ENCODE measurements around the gene BANF2. TPM values are rescaled to one million over a fixed set of nuclear protein-coding genes. Genes with fewer than 3 reads are reported as not detected.

The BANF2 gene
- total and polyA plus RNA-seq, 10 of the 15 experiments (the other 5 are each of a cell fraction or from before 2014, with no cell fraction given) = not detected

DNA sequence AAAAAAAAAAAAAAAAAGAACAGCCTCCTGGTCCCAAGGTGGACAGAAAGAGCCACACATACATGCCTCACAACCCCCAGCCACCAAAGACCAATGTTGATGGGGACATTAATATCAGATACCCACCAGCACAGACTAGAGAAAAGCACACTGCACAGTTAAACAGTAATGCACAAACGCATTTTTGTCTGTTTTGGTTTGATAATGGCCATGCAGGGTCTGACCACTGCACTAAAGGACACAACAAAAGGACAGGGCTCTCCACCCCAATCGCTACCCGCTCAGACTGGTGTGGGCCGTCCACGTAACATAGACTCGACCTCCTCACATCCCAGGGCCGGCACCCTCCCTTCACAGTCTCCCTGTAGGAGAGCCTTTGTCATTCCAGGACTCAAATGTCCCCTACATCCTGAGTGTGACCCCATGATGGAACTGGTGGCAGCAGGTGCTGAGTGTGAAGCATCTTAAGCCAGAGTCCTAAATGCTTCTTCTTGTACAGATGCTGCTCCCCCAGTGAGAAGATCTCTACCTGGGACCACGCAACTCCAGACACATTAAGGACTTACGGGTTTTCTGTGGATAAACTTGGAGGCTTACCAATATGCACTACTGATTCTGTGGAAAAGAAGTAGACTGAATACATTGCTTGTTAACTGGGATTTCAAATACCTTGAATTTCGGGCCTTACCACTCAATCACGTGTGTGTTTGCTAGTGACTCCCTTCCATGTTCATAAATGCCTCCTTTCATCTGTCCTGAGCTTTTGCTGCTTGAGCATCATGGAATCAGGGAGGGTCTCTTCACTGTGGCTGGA, 45.7 kb upstream of the BANF2 start:
- Histone ChIP-seq H3K9ac (ENCODE audit: control insufficient read depth, insufficient read depth, low read length) (no peak overlapping the region), H3K4me3 (no peak overlapping the region), H3K4me2 (ENCODE audit: control insufficient read depth, insufficient read depth) (no peak overlapping the region), H3K4me1 (ENCODE audit: control insufficient read depth, insufficient read depth, low read length) (peaks cover 4% of the 10 kb centered on the region), H4K20me1 (ENCODE audit: control insufficient read depth, insufficient read depth) (no peaks in the 10 kb centered on the region), H3K27ac (ENCODE audit: control insufficient read depth, insufficient read depth) (no peak overlapping the region), H2AFZ (ENCODE audit: control insufficient read depth, low read depth, low read length) (no peak overlapping the region), H3K36me3 (ENCODE audit: control insufficient read depth in 2 of 2, insufficient read depth in 2 of 2, low read length in 1 of 2) (peaks cover 4 to 7% of the 10 kb centered on the region in 2 experiments; a peak in 2 of 4 replicates), H3K79me2 (ENCODE audit: control insufficient read depth, insufficient read depth, low read length) (no peaks in the 10 kb centered on the region; the same call in 1 of the 2 replicates), H3K27me3 (replicated peaks in 1 of 2; ENCODE audit: control insufficient read depth in 2 of 2, insufficient read depth in 2 of 2, low read length in 1 of 2) (no peaks in the 10 kb centered on the region), H3K9me3 (replicated peaks; ENCODE audit: control insufficient read depth, insufficient read depth, low read length) (no peaks in the 10 kb centered on the region; the same call in 2 of the 3 replicates)
- ChIA-PET SMC1A (ENCODE audit: uncharacterized antibody, unreplicated experiment) (interaction anchor here (0.9 to 1.5 kb wide), 2 partner anchors 82 to 244 kb away, joined by 4 read pairs; no protein-coding TSS in a partner anchor), RAD21 (ENCODE audit: unreplicated experiment) (no interaction called here), POLR2A (no interaction called here), CTCF (interaction anchor here (0.8 to 2.7 kb wide), 6 partner anchors 8 to 366 kb away, joined by 3 to 9 read pairs (median 6); no protein-coding TSS in a partner anchor)
- intact Hi-C loops (cut with micrococcal nuclease; ENCODE audit: unreplicated experiment) = loop anchor here (10.0 kb wide), 1 partner anchor 241 kb away; no protein-coding TSS in a partner anchor
- 93% methylated on average over 11 of the region's 11 CpGs for WGBS (ENCODE audit: insufficient coverage, insufficient replicate concordance, low lambda C conversion rate, missing lambda C conversion rate)
- FAIRE-seq = no peak
- TF ChIP-seq ZSCAN29 (IDR thresholded peaks at IDR 0.05) (no peak), NR2F1 (conservative IDR thresholded peaks at IDR 0.05) (no peak), RB1 (IDR thresholded peaks at IDR 0.05; ENCODE audit: borderline replicate concordance) (no peak), TCF7 (IDR thresholded peaks at IDR 0.05; ENCODE audit: borderline replicate concordance) (no peak)
- ATAC-seq = no peak
- no peak for DNase-seq (ENCODE audit: low read depth, low spot score)
- in situ Hi-C loops (cut with MboI) = no loop called here
- BruUV-seq (replicated peaks) = no TSS peak

DNA sequence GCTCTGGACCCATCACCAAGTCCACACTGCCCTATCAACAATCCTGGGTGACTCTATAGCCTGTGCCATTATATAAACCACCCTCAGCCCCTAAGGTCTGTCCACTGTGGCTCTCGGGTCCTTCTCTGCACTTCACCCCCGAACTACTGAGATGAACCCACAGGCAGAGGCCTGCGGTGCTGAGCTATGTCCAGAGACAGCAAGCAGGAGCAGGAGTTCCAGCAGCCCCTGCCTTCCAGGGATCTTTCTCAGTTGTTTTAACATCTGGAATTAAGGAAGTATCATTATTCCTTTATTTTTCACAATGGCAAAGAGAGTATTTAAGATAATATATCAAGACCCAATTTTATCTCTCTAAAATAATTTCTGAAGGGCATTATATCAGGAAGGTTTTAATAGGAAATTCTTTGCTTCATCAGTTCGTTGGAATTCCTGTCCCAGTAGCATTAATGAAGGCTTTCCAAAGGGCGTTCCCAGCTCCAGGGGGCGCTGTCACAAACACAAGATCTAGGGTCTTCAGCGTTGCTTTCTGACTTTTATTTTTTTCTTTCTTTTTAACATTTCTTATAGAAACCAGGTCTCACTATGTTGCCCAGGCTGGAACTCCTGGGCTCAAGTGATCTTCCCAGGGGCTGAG, 45.0 kb upstream of the BANF2 start:
- H3K79me2 ChIP-seq (ENCODE audit: control insufficient read depth, insufficient read depth, low read length) = no peaks in the 10 kb centered on the region; the same call in 1 of the 2 replicates
- no peak overlapping the region for H3K4me3 ChIP-seq
- WGBS (ENCODE audit: insufficient coverage, insufficient replicate concordance, low lambda C conversion rate, missing lambda C conversion rate) = 62% methylated on average over 7 of the region's 7 CpGs
- H2AFZ ChIP-seq (ENCODE audit: control insufficient read depth, low read depth, low read length) = no peak overlapping the region
- peaks cover 4 to 7% of the 10 kb centered on the region in 2 experiments; a peak in 2 of 4 replicates for H3K36me3 ChIP-seq (ENCODE audit: control insufficient read depth in 2 of 2, insufficient read depth in 2 of 2, low read length in 1 of 2)
- H3K9me3 ChIP-seq (replicated peaks; ENCODE audit: control insufficient read depth, insufficient read depth, low read length) = no peaks in the 10 kb centered on the region; the same call in 2 of the 3 replicates
- H3K4me2 ChIP-seq (ENCODE audit: control insufficient read depth, insufficient read depth) = no peak overlapping the region
- ChIA-PET CTCF (interaction anchor here (0.8 to 1.7 kb wide), 9 partner anchors 9 to 366 kb away, joined by 3 to 9 read pairs (median 4); no protein-coding TSS in a partner anchor), SMC1A (ENCODE audit: uncharacterized antibody, unreplicated experiment) (interaction anchor here (0.9 to 1.5 kb wide), 3 partner anchors 10 to 243 kb away, joined by 3 to 4 read pairs (median 4); no protein-coding TSS in a partner anchor), RAD21 (ENCODE audit: unreplicated experiment) (no interaction called here), POLR2A (no interaction called here)
- intact Hi-C loops (cut with micrococcal nuclease; ENCODE audit: unreplicated experiment) = loop anchor here (10.0 kb wide), 1 partner anchor 240 kb away; no protein-coding TSS in a partner anchor
- no peak overlapping the region for H3K9ac ChIP-seq (ENCODE audit: control insufficient read depth, insufficient read depth, low read length)
- BruUV-seq (replicated peaks) = no TSS peak
- no peak overlapping the region for H3K27ac ChIP-seq (ENCODE audit: control insufficient read depth, insufficient read depth)
- FAIRE-seq (no peak), ATAC-seq (no peak), DNase-seq (ENCODE audit: low read depth, low spot score) (no peak)
- peaks cover 1% of the 10 kb centered on the region for H3K4me1 ChIP-seq (ENCODE audit: control insufficient read depth, insufficient read depth, low read length)
- H4K20me1 ChIP-seq (ENCODE audit: control insufficient read depth, insufficient read depth) = no peaks in the 10 kb centered on the region
- no peaks in the 10 kb centered on the region for H3K27me3 ChIP-seq (replicated peaks in 1 of 2; ENCODE audit: control insufficient read depth in 2 of 2, insufficient read depth in 2 of 2, low read length in 1 of 2)
- in situ Hi-C loops (cut with MboI) = no loop called here
- no peak for TF ChIP-seq GABPA (IDR thresholded peaks at IDR 0.05; ENCODE audit: low read depth)
- TF ChIP-seq CHD1 (IDR thresholded peaks at IDR 0.05; ENCODE audit: low read depth, low read length) = no peak
- no peak for TF ChIP-seq DPF2 (IDR thresholded peaks at IDR 0.05)
- TF ChIP-seq KDM1A (IDR thresholded peaks at IDR 0.05; ENCODE audit: borderline replicate concordance) = no peak
- TF ChIP-seq ZNF217 (IDR thresholded peaks at IDR 0.05) = no peak
- no peak for TF ChIP-seq NFYA (IDR thresholded peaks at IDR 0.05; ENCODE audit: borderline replicate concordance, low read depth, low read length)
- TF ChIP-seq, protein P1, sequence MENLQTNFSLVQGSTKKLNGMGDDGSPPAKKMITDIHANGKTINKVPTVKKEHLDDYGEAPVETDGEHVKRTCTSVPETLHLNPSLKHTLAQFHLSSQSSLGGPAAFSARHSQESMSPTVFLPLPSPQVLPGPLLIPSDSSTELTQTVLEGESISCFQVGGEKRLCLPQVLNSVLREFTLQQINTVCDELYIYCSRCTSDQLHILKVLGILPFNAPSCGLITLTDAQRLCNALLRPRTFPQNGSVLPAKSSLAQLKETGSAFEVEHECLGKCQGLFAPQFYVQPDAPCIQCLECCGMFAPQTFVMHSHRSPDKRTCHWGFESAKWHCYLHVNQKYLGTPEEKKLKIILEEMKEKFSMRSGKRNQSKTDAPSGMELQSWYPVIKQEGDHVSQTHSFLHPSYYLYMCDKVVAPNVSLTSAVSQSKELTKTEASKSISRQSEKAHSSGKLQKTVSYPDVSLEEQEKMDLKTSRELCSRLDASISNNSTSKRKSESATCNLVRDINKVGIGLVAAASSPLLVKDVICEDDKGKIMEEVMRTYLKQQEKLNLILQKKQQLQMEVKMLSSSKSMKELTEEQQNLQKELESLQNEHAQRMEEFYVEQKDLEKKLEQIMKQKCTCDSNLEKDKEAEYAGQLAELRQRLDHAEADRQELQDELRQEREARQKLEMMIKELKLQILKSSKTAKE (IDR thresholded peaks at IDR 0.05; ENCODE audit: low read depth, poor library complexity, severe bottlenecking) = no peak
- TF ChIP-seq YBX1 (IDR thresholded peaks at IDR 0.05) = no peak
- TF ChIP-seq, protein P2, sequence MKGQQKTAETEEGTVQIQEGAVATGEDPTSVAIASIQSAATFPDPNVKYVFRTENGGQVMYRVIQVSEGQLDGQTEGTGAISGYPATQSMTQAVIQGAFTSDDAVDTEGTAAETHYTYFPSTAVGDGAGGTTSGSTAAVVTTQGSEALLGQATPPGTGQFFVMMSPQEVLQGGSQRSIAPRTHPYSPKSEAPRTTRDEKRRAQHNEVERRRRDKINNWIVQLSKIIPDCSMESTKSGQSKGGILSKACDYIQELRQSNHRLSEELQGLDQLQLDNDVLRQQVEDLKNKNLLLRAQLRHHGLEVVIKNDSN (IDR thresholded peaks at IDR 0.05; ENCODE audit: borderline replicate concordance, extremely low read length, insufficient read depth, low read depth, low read length) = no peak
